Activated T-helper 1 cell treated with anti-CD3 and anti-CD28 coated beads, Interleukin-2, amount 50 U/mL, for 16 hours (primary cell): ENCODE measurements around the gene ANK3.

Experiments used
- DNase-seq, 2 donors: peaks; one replicate each; pipeline ENCODE4 v3.0.0-alpha.2; 2020; ENCODE audit warnings: low read depth in 1 of 2, low spot score in 1 of 2

ANK3 gene

GRCh38 chr10:60282771-60283353 lies 106.8 kb downstream of the ANK3 start:
- no peak for DNase-seq

DNA sequence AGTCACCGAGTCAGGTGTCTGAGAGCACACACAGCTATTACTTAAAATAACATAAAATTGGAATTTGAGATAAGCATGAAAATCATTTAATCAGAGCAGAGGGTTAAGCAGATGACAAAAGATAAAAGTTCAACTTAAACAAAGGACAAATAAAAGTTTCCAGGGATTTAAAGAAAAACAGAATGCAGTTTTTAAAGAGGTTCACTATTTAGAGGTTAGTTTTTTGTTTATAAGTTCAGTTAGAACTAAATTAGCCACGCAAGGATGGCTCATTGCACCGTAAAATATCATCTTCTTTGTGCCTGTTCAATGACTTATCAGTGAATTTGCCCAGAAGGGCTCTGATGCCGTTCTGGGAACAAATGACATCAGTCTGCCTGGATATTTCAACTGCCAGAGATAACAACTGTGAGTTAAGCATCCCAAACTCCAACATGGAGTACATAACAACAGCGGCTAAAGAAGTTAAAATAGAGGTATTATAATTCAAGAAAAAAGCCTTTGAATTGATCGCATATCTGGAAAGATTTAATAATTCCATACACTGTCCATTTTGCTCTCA lies 107.8 kb downstream of the ANK3 start:
- DNase-seq = no peak

DNA sequence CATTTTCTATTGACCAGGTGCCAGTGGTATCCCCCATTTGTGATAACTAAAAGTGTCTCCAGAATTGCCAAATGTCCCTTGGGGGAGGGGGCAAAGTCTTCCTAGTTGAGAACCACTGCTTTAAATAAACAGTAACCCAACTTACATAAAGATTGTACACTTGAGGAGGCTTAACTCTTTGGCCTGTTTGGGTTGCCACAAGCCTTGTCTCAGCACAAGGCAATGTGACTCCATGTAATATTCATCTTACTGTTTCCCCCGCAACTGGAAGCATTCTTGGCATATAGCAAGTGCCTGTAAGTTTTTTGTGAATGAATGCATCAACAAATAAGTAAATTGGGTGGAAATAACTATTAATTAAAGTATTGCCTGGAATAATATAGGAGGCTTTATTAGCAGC lies 108.3 kb downstream of the ANK3 start:
- no peak for DNase-seq

GRCh38 chr10:60280475-60280874 lies 109.2 kb downstream of the ANK3 start:
- no peak for DNase-seq

DNA sequence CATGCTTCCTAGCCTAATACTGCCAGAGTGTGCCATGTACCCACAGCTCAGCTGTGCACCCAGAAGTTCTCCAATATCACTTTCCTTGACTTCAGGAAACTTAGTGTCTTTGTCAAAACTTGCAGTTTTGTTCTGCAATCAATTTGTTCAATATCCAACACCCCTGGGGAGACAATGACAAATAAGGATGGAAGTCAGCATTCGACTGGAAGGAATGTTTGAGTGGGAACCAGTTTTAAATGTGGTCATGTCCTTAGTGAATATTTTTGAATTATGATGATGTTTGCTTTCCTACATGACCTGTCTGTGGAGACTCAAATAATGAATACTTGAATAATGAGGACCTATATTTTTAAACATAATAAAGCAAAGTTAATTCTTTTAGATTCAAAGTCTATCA lies 112.0 kb downstream of the ANK3 start:
- DNase-seq = no peak

DNA sequence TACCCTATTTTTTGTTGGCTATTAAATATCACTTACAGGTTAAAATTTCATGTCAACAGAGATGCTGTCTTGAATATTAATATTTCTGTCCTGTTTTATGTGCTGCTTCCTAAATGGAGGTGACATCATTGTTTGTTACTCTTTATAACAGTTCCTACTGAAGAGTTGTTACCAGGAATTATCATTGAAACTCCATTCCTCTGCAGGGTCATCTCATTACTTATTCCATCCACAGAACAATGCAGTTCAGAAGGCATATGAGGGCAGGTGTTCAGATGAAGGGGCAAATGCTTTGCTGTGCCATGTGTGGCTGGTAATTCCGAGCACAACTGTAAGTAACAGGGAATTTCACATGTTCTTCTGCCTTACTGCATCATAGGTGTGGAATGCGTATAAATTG lies 113.4 kb downstream of the ANK3 start:
- no peak for DNase-seq

GRCh38 chr10:60271319-60272040 lies 118.2 kb downstream of the ANK3 start:
- DNase-seq = no peak

GRCh38 chr10:60270426-60270825 lies 119.2 kb downstream of the ANK3 start:
- DNase-seq = no peak

DNA sequence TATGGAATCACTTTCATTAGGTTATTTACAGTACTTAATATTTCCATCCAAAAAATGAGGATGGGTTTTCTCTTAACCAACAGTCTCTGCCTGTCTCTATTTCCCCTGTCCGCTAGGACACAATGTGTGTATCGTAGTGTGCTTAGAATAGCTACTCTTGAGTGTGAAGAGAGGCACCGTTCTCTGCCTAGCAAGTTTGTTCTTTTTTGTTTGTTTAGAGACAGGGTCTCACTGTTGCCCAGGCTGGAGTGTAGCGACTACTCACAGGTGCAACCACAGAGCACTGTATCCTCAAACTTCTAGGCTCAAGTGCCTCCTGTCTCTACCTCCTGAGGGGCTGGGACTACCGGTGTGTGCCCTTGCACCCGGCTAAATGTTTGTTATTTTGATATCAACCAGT lies 121.9 kb downstream of the ANK3 start:
- no peak for DNase-seq

- no peak for DNase-seq
Observed at GRCh38 chr10:60266513-60266912, 123.2 kb downstream of the ANK3 start.

DNA sequence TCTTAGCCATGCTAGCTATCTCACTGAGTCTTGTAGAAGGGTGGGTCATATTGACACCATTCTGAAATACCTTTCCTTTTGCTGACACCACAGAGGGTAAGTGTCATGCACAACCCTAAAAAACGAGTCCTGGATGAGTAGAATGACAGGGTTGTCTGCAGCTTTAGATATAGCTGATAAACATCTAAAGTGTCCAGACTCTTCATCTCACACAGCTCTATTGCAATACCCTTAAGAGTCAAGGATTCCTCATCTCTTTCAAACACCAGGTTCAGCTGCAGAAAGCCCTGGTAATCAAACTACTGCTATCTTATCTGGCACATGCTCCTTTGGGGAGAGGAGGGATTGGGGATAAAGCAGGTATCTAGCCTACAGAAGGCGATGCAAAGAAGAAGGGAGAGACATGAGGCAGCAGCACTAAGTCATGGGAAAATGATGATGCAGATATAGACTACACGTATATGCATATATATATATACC lies 127.0 kb downstream of the ANK3 start:
- no peak for DNase-seq

DNA sequence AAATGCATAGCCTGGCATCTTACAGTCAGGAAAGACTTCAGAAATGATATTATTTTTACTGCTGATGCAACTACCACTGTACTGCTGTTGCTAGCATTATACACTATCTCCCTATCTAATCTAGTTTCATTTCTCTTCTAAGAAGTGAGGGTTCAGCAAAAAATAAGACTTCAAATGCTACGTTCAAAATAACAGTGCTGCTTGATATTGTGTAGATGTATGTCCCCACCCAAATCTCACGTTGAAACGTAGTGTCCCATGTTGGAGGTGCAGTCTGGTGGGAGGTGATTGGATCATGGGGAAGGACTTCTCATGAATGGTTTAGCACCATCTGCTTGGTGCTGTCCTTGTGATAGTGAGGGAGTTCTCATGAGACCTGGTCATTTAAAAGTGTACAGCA lies 129.4 kb downstream of the ANK3 start:
- no peak for DNase-seq

- DNase-seq = no peak
Observed at GRCh38 chr10:60258429-60258797, 131.3 kb downstream of the ANK3 start.

- no peak for DNase-seq
Observed at GRCh38 chr10:60257767-60258428, 131.8 kb downstream of the ANK3 start.

GRCh38 chr10:60254776-60255175 lies 134.9 kb downstream of the ANK3 start:
- no peak for DNase-seq

GRCh38 chr10:60253484-60253883 lies 136.2 kb downstream of the ANK3 start:
- DNase-seq = no peak

GRCh38 chr10:60252688-60253087 lies 137.0 kb downstream of the ANK3 start:
- DNase-seq = no peak

DNA sequence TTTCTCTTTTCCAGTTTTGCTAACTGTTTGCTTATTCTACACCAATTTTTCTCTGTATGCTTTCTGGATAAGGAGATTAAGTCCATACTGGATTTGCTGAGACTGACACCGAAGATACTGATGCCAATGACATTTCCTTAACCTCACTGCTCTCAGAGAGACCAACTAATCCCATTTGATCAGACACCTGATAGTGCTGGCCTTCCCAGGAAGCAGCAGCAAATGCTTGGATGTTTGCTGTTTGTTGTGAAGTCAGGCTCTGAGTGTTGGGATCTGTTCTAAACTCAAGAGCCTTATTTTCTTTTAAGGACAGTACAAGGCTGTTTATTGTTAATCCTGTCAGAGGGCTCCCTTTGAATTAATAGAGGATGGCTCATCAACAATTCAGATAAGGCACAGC lies 143.3 kb downstream of the ANK3 start:
- no peak for DNase-seq

DNA sequence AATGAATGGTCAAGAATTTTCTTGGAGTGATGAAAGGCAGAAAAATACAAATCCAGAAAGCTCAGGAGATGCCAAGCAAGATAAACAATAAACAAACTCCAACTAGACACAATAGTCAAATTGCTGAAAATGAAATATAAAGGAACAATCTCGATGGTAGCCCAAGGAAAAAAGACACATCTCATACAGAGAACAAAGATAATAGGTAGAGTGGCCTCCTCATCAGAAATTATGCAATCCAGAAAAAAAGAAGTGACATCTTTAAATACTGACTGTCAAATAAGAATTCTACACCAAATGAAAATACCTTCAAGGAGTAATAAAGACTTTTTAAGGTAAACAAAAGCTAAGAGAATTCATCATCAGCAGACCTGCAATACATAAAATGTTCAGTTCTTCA lies 150.4 kb downstream of the ANK3 start:
- no peak for DNase-seq

GRCh38 chr10:60238759-60239100 lies 150.9 kb downstream of the ANK3 start:
- DNase-seq = no peak

GRCh38 chr10:60237977-60238758 lies 151.5 kb downstream of the ANK3 start:
- no peak for DNase-seq
